HepG2 (cell line): Measurements from ENCODE around the gene CDCA4. TPM values are rescaled to one million over a fixed set of nuclear protein-coding genes. Genes with fewer than 3 reads are reported as not detected.

Experiments
- ATAC-seq: fragments of 200-7000 bp; cut with Tn5 transposase; 3 replicates; pipeline ENCODE4 v1.9.1; 2020; ENCODE audit warnings: mild to moderate bottlenecking, moderate library complexity
- BruUV-seq: library from RNA; stranded (reverse); fragments of 400-500 nt; replicated peaks from 2 replicates; lab custom pipeline; 2021; lab: Mats Ljungman, UMichigan
- CTCF ChIA-PET: fragments of 300-600 bp; formaldehyde crosslinking; extraction: SDS; loops from one replicate; lab custom pipeline; 2021; ENCODE audit warnings: low total read pairs, inconsistent platforms, low intra/inter-chr PET ratio; lab: Yijun Ruan, JAX
- POLR2A ChIA-PET: fragments of 350-600 bp; sonication (Branson Sonifier 250); formaldehyde crosslinking; loops from one replicate; lab custom pipeline; 2020; ENCODE audit warnings: antibody characterized with exemption, inconsistent platforms; lab: Yijun Ruan, JAX
- DNase-seq: peaks from one replicate; pipeline ENCODE4 v3.0.0-alpha.2; 2015; ENCODE audit warnings: low spot score
- FAIRE-seq: peaks from 3 replicates; lab custom pipeline; 2011; peaks lifted over from hg19 to GRCh38; lab: Jason Lieb, UNC
- H2AFZ ChIP-seq: one replicate; pipeline ENCODE4 v1.6.1; 2011; ENCODE audit warnings: low read length, inconsistent platforms
- H3K27ac ChIP-seq: fragments of 300-600 bp; 3 replicates; pipeline ENCODE4 v1.8.0; 2011; ENCODE audit warnings: mixed run types, mild to moderate bottlenecking, mixed read lengths, low read length, inconsistent platforms; ENCODE audit not compliant: insufficient read depth; ENCODE audit errors: extremely low read length
- H3K27me3 ChIP-seq, 2 experiments: fragments of 200-600 bp in 1 of 2; 2 replicates in 1 of 2; 3 replicates in 1 of 2; pipeline versions ENCODE4 v1.6.0 to v1.8.0; 2011; ENCODE audit warnings: low read length in 2 of 2, mild to moderate bottlenecking in 2 of 2, moderate library complexity in 2 of 2, inconsistent platforms in 1 of 2; ENCODE audit not compliant: insufficient read depth in 2 of 2, control insufficient read depth in 1 of 2
- H3K36me3 ChIP-seq, 2 experiments: fragments of 200-600 bp in 1 of 2; replicated peaks in 1 of 2; 2 replicates in 1 of 2; 3 replicates in 1 of 2; pipeline versions ENCODE4 v1.5.1 to v1.8.0; 2011; ENCODE audit warnings: low read length in 2 of 2, inconsistent platforms in 1 of 2; ENCODE audit not compliant: insufficient read depth in 2 of 2, control insufficient read depth in 1 of 2
- H3K4me1 ChIP-seq: 2 replicates; pipeline ENCODE4 v1.5.1; 2012; ENCODE audit warnings: low read length, inconsistent platforms; ENCODE audit not compliant: insufficient read depth
- H3K4me2 ChIP-seq: 2 replicates; pipeline ENCODE4 v1.6.0; 2011; ENCODE audit warnings: low read depth, low read length, inconsistent platforms
- H3K4me3 ChIP-seq, 3 experiments: fragments of 200-600 bp in 1 of 3; sonication (generic), shearing (Covaris generic) in 1 of 3; replicated peaks in 1 of 3; 2 replicates each; pipeline ENCODE4 v1.5.1; 2011 to 2016; ENCODE audit warnings: low read length in 3 of 3, inconsistent platforms in 2 of 3, low read depth in 2 of 3, mild to moderate bottlenecking in 2 of 3, control low read depth in 1 of 3, mixed read lengths in 1 of 3; ENCODE audit not compliant: insufficient read depth in 1 of 3
- H3K79me2 ChIP-seq: one replicate; pipeline ENCODE4 v1.6.1; 2011; ENCODE audit warnings: low read length, inconsistent platforms; ENCODE audit not compliant: insufficient read depth
- H3K9ac ChIP-seq: 2 replicates; pipeline ENCODE4 v1.6.0; 2011; ENCODE audit warnings: mild to moderate bottlenecking, low read depth, low read length, inconsistent platforms; ENCODE audit not compliant: insufficient read depth
- H3K9me3 ChIP-seq: 2 replicates; pipeline ENCODE4 v1.5.1; 2012; ENCODE audit warnings: mild to moderate bottlenecking, low read length
- H4K20me1 ChIP-seq: 2 replicates; pipeline ENCODE4 v1.6.0; 2011; ENCODE audit warnings: inconsistent platforms, mild to moderate bottlenecking, low read length, moderate library complexity; ENCODE audit not compliant: insufficient read depth
- AGO2 ChIP-seq: fragments of 200-400 bp; formaldehyde crosslinking; optimal IDR thresholded peaks from 2 replicates; pipeline ENCODE3; 2017; ENCODE audit warnings: mild to moderate bottlenecking, low read depth, low read length, moderate library complexity
- DR1 ChIP-seq: sonication (generic); formaldehyde crosslinking; IDR thresholded peaks from 2 replicates; pipeline ENCODE4 v1.8.0; 2021; ENCODE audit warnings: mild to moderate bottlenecking, missing genetic modification reagents, inconsistent platforms
- FOXA3 ChIP-seq: IDR thresholded peaks from 2 replicates; pipeline ENCODE4 v1.6.1; 2016; ENCODE audit warnings: missing genetic modification reagents, missing compliant biosample characterization
- HNRNPL ChIP-seq: fragments of 200-400 bp; formaldehyde crosslinking; IDR thresholded peaks from 2 replicates; pipeline ENCODE4 v1.6.1; 2017; ENCODE audit warnings: mild to moderate bottlenecking, low read depth, low read length
- PHF5A ChIP-seq: IDR thresholded peaks from one replicate; pipeline ENCODE4 v1.6.1; 2018; ENCODE audit warnings: low read depth, missing genetic modification reagents; ENCODE audit not compliant: unreplicated experiment
- RAD51 ChIP-seq: fragments of 450-650 bp; IDR thresholded peaks from 2 replicates; pipeline ENCODE4 v1.6.1; 2016; ENCODE audit warnings: borderline replicate concordance
- ZBTB38 ChIP-seq: sonication (generic); formaldehyde crosslinking; IDR thresholded peaks from 2 replicates; pipeline ENCODE4 v1.5.1; 2020; ENCODE audit warnings: mild to moderate bottlenecking, missing genetic modification reagents
- ZNF205 ChIP-seq: IDR thresholded peaks from 2 replicates; pipeline ENCODE4 v1.6.1; 2018; ENCODE audit warnings: missing biosample characterization, missing genetic modification reagents
- WGBS: methylation state at CpG from one replicate; pipeline ENCODE4 v1.1.6; 2017; ENCODE audit warnings: low lambda C conversion rate; 5-methylcytosine and 5-hydroxymethylcytosine counted together
- in situ Hi-C: cut with HindIII; loops from 2 replicates; pipeline ENCODE4 v1.10.0; 2017; ENCODE audit warnings: low pct_unique_long_range_greater_than_20kb; ENCODE audit not compliant: extremely low pct_ligation_motif_present
- intact Hi-C: fragments of 100-400 bp; cut with micrococcal nuclease; formaldehyde crosslinking; loops from one replicate; pipeline ENCODE4 v1.10.0; 2022; ENCODE audit not compliant: unreplicated experiment
- polyA plus RNA-seq, 8 experiments: library from polyadenylated mRNA; depleted of rRNA in 3 of 8; stranded (reverse) in 7 of 8; unstranded in 1 of 8; fragments of >200 nt; fragmentation: Illumina TruSeq in 4 of 8; extraction: Trizol in 4 of 8; gene quantifications; 2 replicates each; pipeline versions ENCODE4 v1.2.1 to v1.2.3, GENCODE V29; 2011 to 2016; ENCODE audit warnings: low read depth in 4 of 8, missing spikeins in 1 of 8, mixed read lengths in 1 of 8; ENCODE audit not compliant: insufficient read depth in 1 of 8
- total RNA-seq, 5 experiments: library from RNA; depleted of rRNA; stranded (reverse); fragments of >200 nt; fragmentation: Illumina TruSeq; extraction: Trizol; gene quantifications; 2 replicates each; pipeline ENCODE4 v1.2.3, GENCODE V29; 2016; ENCODE audit warnings: low read depth in 1 of 5
- TF ChIP-seq, protein P1 (sequence below): sonication (generic); formaldehyde crosslinking; IDR thresholded peaks from 2 replicates; pipeline ENCODE4 v1.5.1; 2020; ENCODE audit warnings: mild to moderate bottlenecking, missing genetic modification reagents
- TF ChIP-seq, protein P2 (sequence below): sonication (generic); formaldehyde crosslinking; IDR thresholded peaks from 2 replicates; pipeline ENCODE4 v1.5.1; 2020; ENCODE audit warnings: mild to moderate bottlenecking, missing genetic modification reagents, moderate library complexity

The CDCA4 gene
- total and polyA plus RNA-seq, 2 of the 13 experiments (the other 11 are each of a cell fraction or from before 2014, with no cell fraction given) = 19.7 to 43.1 TPM

DNA sequence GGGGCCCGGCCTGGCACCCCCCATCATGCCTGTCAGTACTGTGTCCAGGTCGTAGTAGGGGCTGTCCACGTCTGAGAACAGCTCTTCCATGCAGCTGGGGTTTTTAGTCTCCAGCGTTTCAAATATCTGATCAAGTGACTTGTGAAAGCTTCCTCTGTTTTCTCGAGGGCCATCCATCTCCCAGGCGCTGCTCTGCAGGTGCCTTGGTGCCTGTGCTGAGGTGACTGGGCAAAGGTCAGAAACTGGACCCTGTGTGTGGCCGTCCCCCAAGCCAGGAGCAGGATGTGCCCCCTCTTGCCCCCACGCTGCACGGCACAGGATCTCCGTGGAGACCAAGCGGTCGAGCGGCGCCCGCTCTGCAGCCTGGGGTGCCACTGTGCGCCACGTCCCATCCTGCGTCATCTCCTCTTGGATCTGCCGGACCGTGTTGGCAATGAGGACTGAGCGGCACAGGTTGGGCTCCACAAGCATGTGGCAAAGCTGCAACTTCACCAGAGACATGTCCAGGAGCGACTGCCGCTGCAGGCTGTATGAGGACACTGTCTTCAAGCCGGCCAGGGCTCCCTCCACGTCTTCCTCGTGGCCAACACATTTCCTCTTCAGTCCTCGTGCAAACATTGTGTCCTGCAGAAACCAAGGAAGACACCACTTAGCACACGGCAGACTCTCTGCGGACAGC is 9.4 kb downstream of the CDCA4 start:
- no peak overlapping the region for H3K4me2 ChIP-seq
- ATAC-seq (no peak), DNase-seq (no peak), FAIRE-seq (no peak)
- peaks cover 15 to 33% of the 10 kb centered on the region in 2 experiments; a peak in 4 of 5 replicates for H3K36me3 ChIP-seq
- H3K4me1 ChIP-seq = peaks cover 28% of the 10 kb centered on the region
- H2AFZ ChIP-seq = no peak overlapping the region
- peaks cover 50% of the 10 kb centered on the region for H3K79me2 ChIP-seq
- H4K20me1 ChIP-seq = peaks cover 25% of the 10 kb centered on the region
- in situ Hi-C loops = no loop called here
- peak; percentile 93 for TF ChIP-seq ZNF205 (CRISPR knock-in tag)
- TF ChIP-seq PHF5A (CRISPR knock-in tag) = no peak
- TF ChIP-seq AGO2 = peak; percentile 6
- 0 out of 2 replicates have a peak, but pooled peaks have one; percentile 7 for TF ChIP-seq HNRNPL
- TF ChIP-seq, protein P1, sequence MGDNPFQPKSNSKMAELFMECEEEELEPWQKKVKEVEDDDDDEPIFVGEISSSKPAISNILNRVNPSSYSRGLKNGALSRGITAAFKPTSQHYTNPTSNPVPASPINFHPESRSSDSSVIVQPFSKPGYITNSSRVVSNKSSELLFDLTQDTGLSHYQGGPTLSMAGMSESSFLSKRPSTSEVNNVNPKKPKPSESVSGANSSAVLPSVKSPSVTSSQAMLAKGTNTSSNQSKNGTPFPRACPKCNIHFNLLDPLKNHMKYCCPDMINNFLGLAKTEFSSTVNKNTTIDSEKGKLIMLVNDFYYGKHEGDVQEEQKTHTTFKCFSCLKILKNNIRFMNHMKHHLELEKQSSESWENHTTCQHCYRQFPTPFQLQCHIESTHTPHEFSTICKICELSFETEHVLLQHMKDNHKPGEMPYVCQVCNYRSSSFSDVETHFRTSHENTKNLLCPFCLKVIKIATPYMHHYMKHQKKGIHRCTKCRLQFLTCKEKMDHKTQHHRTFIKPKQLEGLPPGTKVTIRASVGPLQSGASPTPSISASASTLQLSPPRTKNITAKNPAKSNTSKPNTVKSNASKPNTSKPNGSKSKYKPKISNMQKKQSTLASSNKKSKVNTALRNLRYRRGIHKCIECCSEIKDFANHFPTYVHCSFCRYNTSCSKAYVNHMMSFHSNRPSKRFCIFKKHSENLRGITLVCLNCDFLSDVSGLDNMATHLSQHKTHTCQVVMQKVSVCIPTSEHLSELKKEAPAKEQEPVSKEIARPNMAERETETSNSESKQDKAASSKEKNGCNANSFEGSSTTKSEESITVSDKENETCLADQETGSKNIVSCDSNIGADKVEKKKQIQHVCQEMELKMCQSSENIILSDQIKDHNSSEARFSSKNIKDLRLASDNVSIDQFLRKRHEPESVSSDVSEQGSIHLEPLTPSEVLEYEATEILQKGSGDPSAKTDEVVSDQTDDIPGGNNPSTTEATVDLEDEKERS (CRISPR knock-in tag) = no peak
- peak; percentile 29; the same call in 1 of the 2 replicates for TF ChIP-seq ZBTB38 (CRISPR knock-in tag)
- TF ChIP-seq, protein P2, sequence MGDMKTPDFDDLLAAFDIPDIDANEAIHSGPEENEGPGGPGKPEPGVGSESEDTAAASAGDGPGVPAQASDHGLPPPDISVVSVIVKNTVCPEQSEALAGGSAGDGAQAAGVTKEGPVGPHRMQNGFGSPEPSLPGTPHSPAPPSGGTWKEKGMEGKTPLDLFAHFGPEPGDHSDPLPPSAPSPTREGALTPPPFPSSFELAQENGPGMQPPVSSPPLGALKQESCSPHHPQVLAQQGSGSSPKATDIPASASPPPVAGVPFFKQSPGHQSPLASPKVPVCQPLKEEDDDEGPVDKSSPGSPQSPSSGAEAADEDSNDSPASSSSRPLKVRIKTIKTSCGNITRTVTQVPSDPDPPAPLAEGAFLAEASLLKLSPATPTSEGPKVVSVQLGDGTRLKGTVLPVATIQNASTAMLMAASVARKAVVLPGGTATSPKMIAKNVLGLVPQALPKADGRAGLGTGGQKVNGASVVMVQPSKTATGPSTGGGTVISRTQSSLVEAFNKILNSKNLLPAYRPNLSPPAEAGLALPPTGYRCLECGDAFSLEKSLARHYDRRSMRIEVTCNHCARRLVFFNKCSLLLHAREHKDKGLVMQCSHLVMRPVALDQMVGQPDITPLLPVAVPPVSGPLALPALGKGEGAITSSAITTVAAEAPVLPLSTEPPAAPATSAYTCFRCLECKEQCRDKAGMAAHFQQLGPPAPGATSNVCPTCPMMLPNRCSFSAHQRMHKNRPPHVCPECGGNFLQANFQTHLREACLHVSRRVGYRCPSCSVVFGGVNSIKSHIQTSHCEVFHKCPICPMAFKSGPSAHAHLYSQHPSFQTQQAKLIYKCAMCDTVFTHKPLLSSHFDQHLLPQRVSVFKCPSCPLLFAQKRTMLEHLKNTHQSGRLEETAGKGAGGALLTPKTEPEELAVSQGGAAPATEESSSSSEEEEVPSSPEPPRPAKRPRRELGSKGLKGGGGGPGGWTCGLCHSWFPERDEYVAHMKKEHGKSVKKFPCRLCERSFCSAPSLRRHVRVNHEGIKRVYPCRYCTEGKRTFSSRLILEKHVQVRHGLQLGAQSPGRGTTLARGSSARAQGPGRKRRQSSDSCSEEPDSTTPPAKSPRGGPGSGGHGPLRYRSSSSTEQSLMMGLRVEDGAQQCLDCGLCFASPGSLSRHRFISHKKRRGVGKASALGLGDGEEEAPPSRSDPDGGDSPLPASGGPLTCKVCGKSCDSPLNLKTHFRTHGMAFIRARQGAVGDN (CRISPR knock-in tag) = peak; percentile 16; the same call in 1 of the 2 replicates
- no peak for TF ChIP-seq FOXA3 (CRISPR knock-in tag)
- TF ChIP-seq RAD51 = no peak
- TF ChIP-seq DR1 = no peak
- WGBS = 93% methylated on average over 8 of the region's 29 CpGs
- no peaks in the 10 kb centered on the region for H3K9me3 ChIP-seq
- POLR2A ChIA-PET = no interaction called here
- no TSS peak for BruUV-seq
- no peak overlapping the region for H3K27ac ChIP-seq
- H3K27me3 ChIP-seq = no peaks in the 10 kb centered on the region
- H3K9ac ChIP-seq = no peak overlapping the region
- no peak overlapping the region for H3K4me3 ChIP-seq
- intact Hi-C loops = no loop called here
- CTCF ChIA-PET = interaction anchor here (2.4 kb wide), 1 partner anchor 34 kb away, joined by 16 read pairs; no protein-coding TSS in a partner anchor
